ENCODE results near the gene PRR7.

PRR7 gene

DNA sequence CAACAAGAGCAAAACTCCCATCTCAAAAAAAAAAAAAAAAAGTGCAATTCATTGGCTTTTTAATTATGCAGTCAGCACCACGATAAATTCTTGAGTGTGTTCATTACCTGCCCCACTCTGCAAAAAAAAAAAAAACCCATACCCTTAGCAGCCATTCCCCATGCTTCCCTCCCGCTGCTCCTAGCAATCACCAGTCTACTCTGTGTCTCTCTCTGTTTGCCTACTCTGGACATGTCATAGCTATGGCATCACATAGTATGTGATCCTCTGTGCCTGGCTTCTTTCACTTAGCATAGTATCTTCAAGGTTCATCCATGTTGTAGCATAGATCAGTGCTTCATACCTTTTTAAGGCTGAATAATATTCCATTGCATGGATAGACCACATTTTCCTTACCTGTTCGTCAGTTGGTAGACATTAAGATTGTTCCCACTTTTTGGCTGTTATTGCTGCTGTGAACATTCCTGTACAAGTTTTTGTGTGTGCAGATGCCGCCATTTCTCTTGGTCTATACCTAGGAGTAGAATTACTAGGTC is 7.0 kb upstream of the PRR7 start:
- no peak overlapping the region for H3K9ac ChIP-seq (ENCODE audit: low read depth, low read length)
- H3K4me1 ChIP-seq (ENCODE audit: insufficient read depth, low read length), result peaks cover 8% of the 10 kb centered on the region
- H3K9me3 ChIP-seq (ENCODE audit: control insufficient read depth, insufficient read depth, low read length), result no peaks in the 10 kb centered on the region
- peaks cover 6% of the 10 kb centered on the region for H3K36me3 ChIP-seq (ENCODE audit: insufficient read depth, low read length)

DNA sequence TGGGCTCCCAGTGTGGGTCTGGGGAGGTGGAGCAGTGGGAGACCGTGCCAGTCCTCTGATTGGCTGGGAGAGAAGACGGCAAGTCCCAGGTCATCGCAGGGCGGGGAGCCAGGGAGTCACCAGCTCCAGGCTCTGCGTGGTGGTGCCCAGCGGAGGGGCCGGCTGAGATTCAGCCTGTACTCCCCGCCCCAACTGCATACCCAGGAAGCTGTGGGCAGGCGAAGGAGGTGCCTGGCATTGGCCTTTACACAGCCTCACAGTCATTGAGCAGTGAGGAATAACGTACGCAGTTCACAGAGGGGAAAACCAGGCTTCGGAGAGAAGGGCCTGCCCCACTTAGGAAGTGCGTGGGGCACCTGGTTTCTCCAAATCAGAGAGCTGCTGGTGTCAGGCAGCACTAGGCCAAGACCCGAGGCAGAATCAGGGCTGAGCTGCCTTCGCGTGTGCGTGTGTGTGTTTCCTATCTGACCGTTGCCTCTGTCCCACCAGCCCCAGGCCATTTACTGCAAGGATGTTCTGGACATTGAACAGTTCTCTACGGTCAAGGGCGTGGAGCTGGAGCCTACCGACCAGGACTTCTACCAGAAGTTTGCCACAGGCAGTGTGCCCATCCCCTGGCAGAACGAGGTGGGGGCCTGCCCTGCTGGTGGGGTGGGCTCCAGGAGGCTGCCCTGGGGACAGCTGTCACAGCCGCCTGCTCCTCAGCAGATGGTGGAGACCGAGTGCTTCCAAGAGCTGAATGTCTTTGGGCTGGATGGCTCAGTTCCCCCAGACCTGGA is 6.2 kb upstream of the PRR7 start:
- H3K36me3 ChIP-seq (ENCODE audit: insufficient read depth, low read length), result peaks cover 5% of the 10 kb centered on the region
- H3K9me3 ChIP-seq (ENCODE audit: control insufficient read depth, insufficient read depth, low read length), result no peaks in the 10 kb centered on the region
- peaks cover 14% of the 10 kb centered on the region for H3K4me1 ChIP-seq (ENCODE audit: insufficient read depth, low read length)
- H3K9ac ChIP-seq (ENCODE audit: low read depth, low read length), result no peak overlapping the region

DNA sequence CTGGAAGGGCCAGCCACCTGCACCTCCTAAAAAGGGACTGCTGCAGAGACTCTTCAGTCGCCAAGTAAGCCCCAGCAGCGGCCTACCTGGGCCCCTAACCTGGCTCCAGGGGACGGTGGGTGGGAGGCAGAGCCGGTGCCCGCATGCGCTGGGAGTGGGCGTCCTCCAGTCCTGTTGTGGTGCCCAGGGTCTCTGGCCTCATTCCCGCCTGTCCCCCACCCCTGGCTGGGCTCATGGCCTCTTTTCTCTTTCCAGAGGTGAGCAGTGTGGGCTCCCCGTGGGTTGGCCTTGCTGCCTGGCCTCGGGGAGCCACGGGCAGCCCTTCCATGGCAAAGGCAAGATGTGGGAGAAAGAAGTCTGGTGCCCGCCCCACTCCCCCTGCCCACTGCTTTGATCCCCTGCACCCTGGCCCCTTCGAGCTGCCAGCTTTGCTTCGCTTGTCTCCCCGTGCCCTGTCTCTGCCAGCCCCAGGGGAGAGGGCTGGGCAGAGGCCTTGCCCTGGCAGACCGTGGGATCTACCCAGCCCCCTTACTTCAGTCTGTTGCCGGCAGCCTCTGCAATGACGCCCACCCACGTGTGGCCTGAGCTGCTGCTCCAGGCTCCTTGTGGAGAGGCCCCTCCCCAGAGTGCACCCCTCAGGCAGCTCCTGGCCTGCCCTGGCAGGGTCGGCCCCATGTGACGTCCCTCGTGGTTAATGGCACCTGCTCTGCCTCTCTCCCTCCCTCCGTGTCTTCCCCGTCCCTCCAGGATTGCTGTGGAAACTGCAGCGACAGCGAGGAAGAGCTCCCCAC is 5.4 kb upstream of the PRR7 start:
- H3K9ac ChIP-seq (ENCODE audit: low read depth, low read length), result no peak overlapping the region
- H3K4me1 ChIP-seq (ENCODE audit: insufficient read depth, low read length), result peaks cover 19% of the 10 kb centered on the region
- H3K36me3 ChIP-seq (ENCODE audit: insufficient read depth, low read length), result peaks cover 2% of the 10 kb centered on the region; the same call in 1 of the 2 replicates
- H3K9me3 ChIP-seq (ENCODE audit: control insufficient read depth, insufficient read depth, low read length), result no peaks in the 10 kb centered on the region

DNA sequence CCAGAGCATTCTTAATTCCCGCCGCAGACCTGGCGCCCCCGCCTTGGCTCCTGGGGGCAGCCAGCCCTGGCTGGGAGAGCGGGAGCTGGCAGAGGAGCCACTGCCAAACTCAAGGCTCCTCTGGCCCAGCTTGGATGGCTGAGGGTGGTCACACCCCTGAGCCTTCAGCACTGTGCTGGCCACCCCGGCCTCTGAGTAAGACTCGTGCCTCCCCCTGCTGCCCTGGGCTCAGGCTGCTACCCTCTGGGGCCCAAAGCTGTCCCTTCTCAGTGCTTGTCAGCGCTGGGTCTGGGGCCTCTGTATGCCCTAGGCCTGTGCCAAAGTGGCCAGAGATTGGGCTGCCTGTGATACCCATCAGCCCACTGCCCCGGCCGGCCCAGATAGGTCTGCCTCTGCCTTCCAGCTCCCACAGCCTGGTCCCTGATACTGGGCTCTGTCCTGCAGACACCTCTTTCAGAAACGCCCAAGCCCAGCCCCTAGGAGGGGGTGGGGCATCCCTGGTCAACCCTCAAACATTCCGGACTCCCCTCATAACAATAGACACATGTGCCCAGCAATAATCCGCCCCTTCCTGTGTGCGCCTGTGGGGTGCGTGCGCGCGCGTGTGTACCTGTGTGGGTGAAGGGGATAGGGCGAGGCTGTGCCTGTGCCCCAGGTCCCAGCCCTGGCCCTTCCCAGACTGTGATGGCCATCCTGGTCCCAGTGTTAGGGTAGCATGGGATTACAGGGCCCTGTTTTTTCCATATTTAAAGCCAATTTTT is 4.4 kb upstream of the PRR7 start:
- Histone ChIP-seq H3K9me3 (ENCODE audit: control insufficient read depth, insufficient read depth, low read length) (no peaks in the 10 kb centered on the region), H3K9ac (ENCODE audit: low read depth, low read length) (no peak overlapping the region), H3K36me3 (ENCODE audit: insufficient read depth, low read length) (peaks cover 2% of the 10 kb centered on the region; the same call in 1 of the 2 replicates), H3K4me1 (ENCODE audit: insufficient read depth, low read length) (peaks cover 19% of the 10 kb centered on the region)

DNA sequence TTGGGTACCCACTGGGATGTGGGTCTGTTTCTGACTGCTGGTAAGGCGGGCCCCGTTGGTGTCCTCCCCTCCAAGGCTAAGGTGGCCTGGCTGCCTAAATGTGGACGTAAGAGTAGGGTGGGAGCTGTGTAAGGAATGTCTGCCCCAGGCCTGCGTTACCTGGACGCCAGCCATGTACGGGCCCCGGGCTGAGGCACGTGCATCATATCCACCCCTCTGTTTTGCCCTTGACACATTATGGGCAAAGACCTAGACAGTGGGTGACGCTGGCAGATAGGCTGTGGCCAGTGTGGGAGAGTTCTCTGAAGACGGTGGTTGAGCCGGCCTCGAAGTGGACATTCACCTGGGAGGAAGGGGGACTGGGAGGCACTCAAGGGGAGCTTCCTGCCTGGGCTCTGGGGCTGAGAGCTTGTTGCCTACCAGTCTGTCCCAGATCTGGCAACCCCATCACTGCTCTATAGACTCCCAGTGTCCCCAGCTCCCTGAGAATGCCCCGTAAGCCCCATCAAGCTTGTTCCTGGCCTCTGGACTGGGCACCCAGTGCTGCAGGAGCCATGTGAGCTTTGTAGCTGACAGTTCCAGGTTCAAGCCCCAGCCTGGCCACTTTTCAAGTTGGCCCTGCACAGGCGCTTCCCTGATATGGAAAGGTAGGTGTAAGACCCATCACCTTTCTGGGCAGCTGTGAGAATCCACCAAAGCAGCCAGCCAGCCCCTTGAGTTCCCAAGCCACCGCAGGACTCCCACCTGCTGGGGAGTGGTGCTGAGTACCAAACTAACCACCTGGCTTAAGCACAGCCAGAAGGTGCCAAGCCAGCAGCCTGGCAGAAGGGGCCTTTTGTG is 3.2 kb upstream of the PRR7 start:
- Histone ChIP-seq H3K36me3 (ENCODE audit: insufficient read depth, low read length) (no peaks in the 10 kb centered on the region; the same call in 1 of the 2 replicates), H3K9ac (ENCODE audit: low read depth, low read length) (no peak overlapping the region), H3K4me1 (ENCODE audit: insufficient read depth, low read length) (peaks cover 19% of the 10 kb centered on the region), H3K9me3 (ENCODE audit: control insufficient read depth, insufficient read depth, low read length) (no peaks in the 10 kb centered on the region)

DNA sequence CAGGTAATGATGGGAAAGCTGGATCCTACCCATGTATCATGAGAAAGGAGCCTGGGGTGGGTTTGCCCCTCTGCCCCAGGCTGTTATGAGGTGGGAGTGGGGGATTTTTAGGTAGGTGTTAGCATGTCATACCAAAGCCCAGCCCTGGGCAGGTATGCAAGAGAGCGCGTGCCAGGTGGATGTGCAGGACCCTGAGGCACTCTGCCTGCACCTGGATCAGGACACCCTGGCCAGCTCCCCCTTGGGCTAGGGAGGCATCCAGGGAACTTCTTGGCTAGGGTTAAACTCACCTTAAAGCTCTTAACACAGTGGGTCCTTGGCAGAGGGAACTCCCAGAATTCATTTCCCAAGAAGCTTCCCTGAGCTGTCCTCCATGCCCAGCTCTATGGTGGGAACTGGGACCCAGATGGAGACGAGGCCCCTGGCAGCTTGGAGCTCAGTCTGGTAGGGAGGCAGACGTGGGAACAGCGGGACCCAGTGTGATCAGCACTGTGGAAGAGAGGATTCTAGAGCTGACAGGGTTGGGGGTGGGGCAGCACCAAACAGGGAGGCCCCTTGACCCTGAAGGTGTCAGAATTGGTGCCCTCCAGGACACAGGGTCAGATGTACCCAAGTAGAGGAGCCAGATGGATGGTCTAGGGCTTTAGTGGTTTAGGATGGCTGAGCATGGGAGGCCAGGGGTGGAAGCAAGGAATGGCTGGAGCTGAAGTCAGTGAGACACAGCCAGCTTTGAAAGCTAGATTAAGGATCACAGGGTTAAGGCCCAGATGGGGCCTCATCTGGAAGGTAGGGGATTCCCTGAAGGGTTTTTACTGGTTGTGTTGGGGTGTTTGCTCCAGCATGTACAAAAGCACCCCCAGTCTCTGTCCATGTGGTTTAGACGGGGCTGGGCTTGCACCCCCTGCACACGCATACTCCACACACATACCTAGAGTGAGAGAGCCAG is 2.2 kb upstream of the PRR7 start:
- Histone ChIP-seq H3K4me1 (ENCODE audit: insufficient read depth, low read length) (peaks cover 23% of the 10 kb centered on the region), H3K9ac (ENCODE audit: low read depth, low read length) (no peak overlapping the region)

DNA sequence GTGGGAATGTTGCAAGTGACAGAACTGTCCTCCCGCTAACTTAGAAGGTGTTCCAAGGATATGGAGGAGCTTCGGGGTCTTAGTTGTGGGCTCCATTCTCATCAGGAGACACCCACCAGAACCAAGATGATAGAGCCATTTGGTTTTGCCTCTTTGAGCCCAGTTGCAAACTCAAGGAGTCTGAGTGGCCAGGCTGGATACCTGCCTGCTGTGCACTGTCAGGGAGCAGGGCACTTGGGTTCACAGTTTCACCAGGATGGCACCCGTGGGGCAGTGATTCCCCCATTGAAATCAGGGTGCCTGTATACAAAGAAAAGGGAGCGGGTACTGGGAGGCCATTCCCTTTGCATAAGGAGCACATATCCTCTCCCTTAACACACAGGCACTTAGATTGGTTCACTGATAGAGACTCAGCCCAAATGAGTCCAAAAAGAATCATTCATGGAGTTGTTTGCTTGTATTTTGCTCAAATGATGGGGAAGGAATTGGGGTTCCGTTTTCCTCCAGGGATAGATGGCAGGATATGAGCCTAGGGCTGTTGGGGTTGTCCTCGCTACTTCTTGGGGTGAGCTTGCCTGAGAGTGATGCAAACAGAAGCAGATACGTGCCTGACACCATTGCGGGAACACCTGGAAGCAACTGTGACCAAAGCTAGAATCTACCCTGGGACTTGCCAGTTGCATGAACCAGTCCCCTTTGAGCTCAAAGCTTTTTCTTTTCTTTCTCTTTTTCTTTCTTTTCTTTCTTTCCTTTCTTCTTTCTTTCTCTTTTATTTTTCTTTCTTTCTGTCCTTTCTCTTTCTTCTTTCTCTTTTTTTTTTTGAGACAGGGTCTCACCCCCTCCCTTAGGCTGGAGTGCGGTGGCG is 1.3 kb upstream of the PRR7 start:
- no peaks in the 10 kb centered on the region for H3K9me3 ChIP-seq (ENCODE audit: control insufficient read depth, insufficient read depth, low read length)
- peaks cover 18% of the 10 kb centered on the region for H3K4me1 ChIP-seq (ENCODE audit: insufficient read depth, low read length)
- no peak overlapping the region for H3K9ac ChIP-seq (ENCODE audit: low read depth, low read length)
- H3K36me3 ChIP-seq (ENCODE audit: insufficient read depth, low read length), result no peaks in the 10 kb centered on the region

More for the DNA sequence above, 2.2 kb upstream of the PRR7 start:
- Histone ChIP-seq H3K9me3 (ENCODE audit: control insufficient read depth, insufficient read depth, low read length) (no peaks in the 10 kb centered on the region), H3K36me3 (ENCODE audit: insufficient read depth, low read length) (no peaks in the 10 kb centered on the region)

DNA sequence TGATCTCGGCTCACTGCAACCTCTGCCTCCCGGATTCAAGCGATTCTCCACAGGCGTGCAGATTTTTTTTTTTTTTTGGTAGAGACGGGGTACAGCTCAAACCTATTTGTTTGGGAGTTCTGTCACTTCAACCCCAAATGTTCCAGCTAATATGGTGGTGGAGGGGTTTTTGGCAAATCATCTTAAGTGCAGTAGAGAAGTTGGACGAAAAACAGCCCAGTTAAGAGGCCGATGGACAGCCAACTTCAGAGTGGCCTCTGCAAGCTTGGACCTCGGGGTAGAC is 756 bp upstream of the PRR7 start:
- H3K4me1 ChIP-seq (ENCODE audit: insufficient read depth, low read length), result peaks cover 18% of the 10 kb centered on the region
- peak overlapping the region; percentile 67 for H3K9ac ChIP-seq (ENCODE audit: low read depth, low read length)

DNA sequence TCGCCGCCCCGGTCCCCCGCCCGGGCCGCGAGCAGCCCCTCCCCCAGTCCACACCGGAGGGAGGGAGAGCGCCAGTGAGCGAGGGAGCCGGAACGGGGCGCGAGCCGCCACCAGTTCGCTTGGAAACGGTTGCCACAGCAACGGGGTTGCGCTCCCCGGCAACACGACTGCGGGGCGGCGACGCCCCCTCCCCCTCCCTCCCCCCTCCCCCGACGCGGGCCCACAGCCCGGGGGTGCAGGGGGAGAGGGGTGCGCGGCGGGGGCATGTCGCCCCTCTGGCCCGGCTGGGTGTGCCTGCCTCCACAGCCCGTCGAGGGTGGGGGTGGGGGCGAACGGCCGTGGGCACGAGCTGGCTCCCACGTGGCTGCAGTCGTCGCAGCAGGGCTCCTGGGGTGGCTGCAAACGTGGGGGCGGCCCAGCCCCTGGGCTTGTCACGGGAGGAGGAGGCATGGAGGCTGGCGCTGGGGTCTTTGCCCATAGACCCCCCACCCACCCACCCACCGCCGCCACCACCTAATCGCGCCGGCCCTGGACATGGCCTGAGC is 524 bp downstream of the PRR7 start:
- peaks cover 18% of the 10 kb centered on the region for H3K4me1 ChIP-seq (ENCODE audit: insufficient read depth, low read length)
- H3K36me3 ChIP-seq (ENCODE audit: insufficient read depth, low read length), result no peaks in the 10 kb centered on the region
- no peaks in the 10 kb centered on the region for H3K9me3 ChIP-seq (ENCODE audit: control insufficient read depth, insufficient read depth, low read length)
- peak overlapping the region; percentile 67; the same call in 1 of the 2 replicates for H3K9ac ChIP-seq (ENCODE audit: low read depth, low read length)

More for the DNA sequence above, 756 bp upstream of the PRR7 start:
- H3K9me3 ChIP-seq (ENCODE audit: control insufficient read depth, insufficient read depth, low read length), result no peaks in the 10 kb centered on the region
- no peaks in the 10 kb centered on the region for H3K36me3 ChIP-seq (ENCODE audit: insufficient read depth, low read length)

DNA sequence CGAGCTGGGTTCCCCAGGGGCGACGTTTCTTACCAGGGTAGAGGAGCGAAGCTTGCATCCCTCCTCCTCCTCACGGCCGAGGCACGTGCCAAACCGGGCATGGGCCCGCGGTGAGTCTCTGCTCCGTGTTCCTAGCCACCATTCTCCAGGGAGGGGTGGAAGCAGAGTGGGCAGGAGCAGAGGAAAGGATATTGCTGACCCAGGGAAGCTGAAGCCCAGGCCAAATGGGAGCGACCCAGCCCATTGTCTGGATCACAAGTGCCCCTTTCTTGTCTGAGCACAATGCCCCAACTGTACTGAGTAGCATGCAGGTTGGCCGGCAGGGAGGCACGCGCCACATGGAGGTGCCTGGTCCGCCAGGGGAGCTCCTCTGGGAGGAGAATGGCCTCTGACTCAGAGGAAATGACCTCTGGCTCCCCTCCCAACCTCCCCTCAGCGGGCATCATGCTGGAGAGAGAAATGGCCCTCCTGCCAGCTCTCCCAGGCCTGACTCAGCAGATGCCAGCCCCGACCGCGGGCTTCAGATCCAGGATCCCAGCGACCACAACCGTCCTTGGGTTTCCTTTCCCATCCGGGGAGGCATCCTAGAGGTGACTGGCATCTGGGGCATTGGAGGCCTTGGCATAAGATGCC is 1.1 kb downstream of the PRR7 start:
- Histone ChIP-seq H3K9me3 (ENCODE audit: control insufficient read depth, insufficient read depth, low read length) (no peaks in the 10 kb centered on the region), H3K9ac (ENCODE audit: low read depth, low read length) (peak overlapping the region; percentile 19), H3K4me1 (ENCODE audit: insufficient read depth, low read length) (peaks cover 24% of the 10 kb centered on the region), H3K36me3 (ENCODE audit: insufficient read depth, low read length) (no peaks in the 10 kb centered on the region)

DNA sequence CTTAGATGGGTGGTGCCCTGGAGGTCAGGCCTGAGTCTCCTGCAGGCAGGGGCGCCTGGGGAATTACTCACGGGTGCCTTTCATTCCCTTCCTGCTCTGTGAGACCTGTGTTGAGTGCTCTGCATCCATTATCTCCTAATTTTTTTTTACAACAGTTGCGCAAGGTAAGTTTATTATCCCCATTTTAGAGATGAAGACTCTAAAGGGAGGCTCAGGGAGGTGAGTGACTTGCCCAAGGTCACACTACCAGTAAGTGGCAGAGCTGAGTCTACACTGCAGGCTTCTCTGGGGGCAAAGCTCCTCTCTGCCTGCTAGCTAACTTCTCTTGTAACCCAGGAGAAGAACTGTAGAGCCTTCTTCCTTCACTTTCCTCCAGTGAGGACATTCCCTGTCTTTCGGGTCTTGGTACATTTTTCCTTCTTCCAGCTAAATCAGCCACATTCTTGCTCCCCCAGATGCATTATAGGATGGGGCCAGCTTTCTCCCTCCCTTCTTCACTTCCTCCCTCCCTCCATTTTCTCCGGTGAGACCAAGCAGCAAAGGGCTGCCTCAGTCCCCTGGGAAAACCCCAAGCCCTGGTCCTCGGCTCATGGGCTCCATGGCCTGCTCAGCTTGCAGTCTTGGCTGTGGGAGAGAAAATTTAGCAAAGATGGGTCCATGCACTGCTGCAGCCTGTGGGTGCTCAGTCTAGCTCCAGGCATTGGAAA is 1.8 kb downstream of the PRR7 start:
- H3K9ac ChIP-seq (ENCODE audit: low read depth, low read length), result peak overlapping the region; percentile 19; the same call in 1 of the 2 replicates

More for the DNA sequence above, 1.8 kb downstream of the PRR7 start:
- H3K4me1 ChIP-seq (ENCODE audit: insufficient read depth, low read length), result peaks cover 29% of the 10 kb centered on the region
- H3K36me3 ChIP-seq (ENCODE audit: insufficient read depth, low read length), result no peaks in the 10 kb centered on the region
- H3K9me3 ChIP-seq (ENCODE audit: control insufficient read depth, insufficient read depth, low read length), result no peaks in the 10 kb centered on the region
